Spinal cord (tissue), 10 donors: ENCODE data around the gene AGBL2. TPM values are rescaled to one million over a fixed set of nuclear protein-coding genes. Genes with fewer than 3 reads are reported as not detected.
"Not testable (repeated sequence)": the region's sequence is repeated elsewhere in the genome, so short reads cannot be mapped to it uniquely, and the experiment has no call there.

Experiments used
- DNase-seq, 6 donors: peaks; one replicate each; pipeline versions ENCODE4 v3.0.0 to v3.0.0-alpha.2; 2013 to 2015; ENCODE audit warnings: low spot score in 6 of 6, low read depth in 4 of 6
- H3K27ac ChIP-seq: one replicate; pipeline ENCODE4 v1.5.1; 2013; ENCODE audit warnings: low read depth, low read length, control low read depth
- H3K27me3 ChIP-seq: one replicate; pipeline ENCODE4 v1.6.1; 2013; ENCODE audit warnings: low read length; ENCODE audit not compliant: control insufficient read depth, insufficient read depth
- H3K36me3 ChIP-seq: one replicate; pipeline ENCODE4 v1.6.1; 2013; ENCODE audit warnings: low read length; ENCODE audit not compliant: control insufficient read depth, insufficient read depth
- H3K4me1 ChIP-seq: one replicate; pipeline ENCODE4 v1.6.1; 2013; ENCODE audit warnings: low read length; ENCODE audit not compliant: control insufficient read depth, insufficient read depth
- H3K4me3 ChIP-seq: one replicate; pipeline ENCODE4 v1.5.1; 2013; ENCODE audit warnings: low read depth, low read length, control low read depth
- H3K9me3 ChIP-seq: one replicate; pipeline ENCODE4 v1.6.1; 2013; ENCODE audit warnings: low read length; ENCODE audit not compliant: control insufficient read depth, insufficient read depth
- WGBS: methylation state at CpG from one replicate; pipeline ENCODE4 v1.1.5; 2013; ENCODE audit warnings: missing lambda C conversion rate; ENCODE audit not compliant: insufficient coverage; 5-methylcytosine and 5-hydroxymethylcytosine counted together
- polyA plus RNA-seq, 2 donors: library from polyadenylated mRNA; unstranded; fragments of 120-200 nt; gene quantifications; one replicate each; pipeline ENCODE4 v1.2.1, GENCODE V29; 2013; ENCODE audit not compliant: insufficient read length in 2 of 2
- total RNA-seq, 2 donors: library from RNA; depleted of rRNA in 1 of 2; stranded (reverse); fragments of 120-200 nt in 1 of 2; fragments of >200 nt in 1 of 2; gene quantifications; one replicate each; pipeline versions ENCODE4 v1.2.3 to v1.2.4, GENCODE V29; 2013 to 2014
- donor health status: healthy.

AGBL2 gene
- total and polyA plus RNA-seq, 4 donors, result 1.5 to 7.7 (median 6.4) TPM

- DNase-seq, result no peak
- H3K9me3 ChIP-seq, result no peaks in the 10 kb centered on the region
Observed at GRCh38 chr11:47668665-47669064, 46.5 kb downstream of the AGBL2 start.

GRCh38 chr11:47667555-47667954 lies 47.6 kb downstream of the AGBL2 start:
- H3K36me3 ChIP-seq, result no peaks in the 10 kb centered on the region
- H3K4me1 ChIP-seq, result no peaks in the 10 kb centered on the region
- WGBS, result no CpG with 5 or more reads among the region's 2 CpGs
- no peaks in the 10 kb centered on the region for H3K9me3 ChIP-seq
- DNase-seq, result no peak
- no peak overlapping the region for H3K4me3 ChIP-seq
- no peak overlapping the region for H3K27ac ChIP-seq
- H3K27me3 ChIP-seq, result no peaks in the 10 kb centered on the region

More at GRCh38 chr11:47668665-47669064, 46.5 kb downstream of the AGBL2 start:
- Histone ChIP-seq H3K27ac (no peak overlapping the region), H3K4me3 (no peak overlapping the region), H3K36me3 (no peaks in the 10 kb centered on the region), H3K4me1 (no peaks in the 10 kb centered on the region), H3K27me3 (no peaks in the 10 kb centered on the region)

DNA sequence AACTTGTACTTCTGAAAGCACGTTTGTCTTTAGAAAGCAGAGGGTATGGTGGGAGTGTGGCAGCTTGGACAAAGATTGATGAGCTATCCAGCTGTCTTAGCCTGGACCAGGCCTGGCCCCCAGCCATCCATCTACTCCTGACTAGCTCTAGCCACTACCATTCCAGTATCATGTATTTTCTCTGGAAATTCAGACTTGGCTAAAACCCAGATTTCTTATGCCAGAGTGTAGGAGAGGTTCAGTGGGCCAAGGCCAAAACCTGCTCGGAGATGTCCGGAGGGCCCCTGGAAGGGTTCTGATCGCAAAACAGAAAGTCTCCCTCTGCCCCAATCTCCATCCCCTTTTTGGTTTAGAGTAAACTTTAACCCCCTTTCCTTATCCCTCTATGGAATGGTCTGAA lies 48.0 kb downstream of the AGBL2 start:
- Histone ChIP-seq H3K4me1 (no peaks in the 10 kb centered on the region), H3K4me3 (no peak overlapping the region), H3K36me3 (no peaks in the 10 kb centered on the region), H3K27me3 (no peaks in the 10 kb centered on the region), H3K27ac (no peak overlapping the region), H3K9me3 (no peaks in the 10 kb centered on the region)
- WGBS, result no CpG with 5 or more reads among the region's 4 CpGs
- peak in 2 of 6 donors; percentile 17 to 20 for DNase-seq

- 100% methylated on average over 3 of the region's 4 CpGs for WGBS
- not testable (repeated sequence) for DNase-seq, H3K4me1 ChIP-seq, H3K36me3 ChIP-seq, H3K9me3 ChIP-seq, H3K27ac ChIP-seq, H3K27me3 ChIP-seq, H3K4me3 ChIP-seq
Observed at GRCh38 chr11:47664936-47665335, 50.2 kb downstream of the AGBL2 start.

DNA sequence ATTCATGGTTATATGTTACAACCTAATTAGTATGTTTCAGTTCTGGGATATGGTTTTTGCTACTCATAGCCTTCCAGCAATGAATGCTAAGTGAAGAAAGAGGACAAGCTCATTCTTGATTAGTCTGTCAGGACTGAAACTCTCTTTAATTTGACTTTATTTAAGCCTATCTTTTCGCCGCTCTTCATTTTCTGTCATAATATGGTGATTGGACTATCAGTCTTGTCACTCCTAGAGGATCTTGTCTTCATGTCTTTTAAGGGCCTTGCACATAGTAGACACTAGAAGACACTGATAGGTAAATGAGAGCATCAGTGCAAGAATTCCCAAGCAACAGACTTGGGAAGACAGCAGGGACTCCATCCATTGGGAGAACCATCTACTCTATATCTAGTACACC lies 53.9 kb downstream of the AGBL2 start:
- Histone ChIP-seq H3K4me1 (no peaks in the 10 kb centered on the region), H3K36me3 (no peaks in the 10 kb centered on the region), H3K9me3 (no peaks in the 10 kb centered on the region), H3K27me3 (no peaks in the 10 kb centered on the region), H3K4me3 (no peak overlapping the region), H3K27ac (no peak overlapping the region)
- no peak for DNase-seq
- no CpG with 5 or more reads among the region's 2 CpGs for WGBS

DNA sequence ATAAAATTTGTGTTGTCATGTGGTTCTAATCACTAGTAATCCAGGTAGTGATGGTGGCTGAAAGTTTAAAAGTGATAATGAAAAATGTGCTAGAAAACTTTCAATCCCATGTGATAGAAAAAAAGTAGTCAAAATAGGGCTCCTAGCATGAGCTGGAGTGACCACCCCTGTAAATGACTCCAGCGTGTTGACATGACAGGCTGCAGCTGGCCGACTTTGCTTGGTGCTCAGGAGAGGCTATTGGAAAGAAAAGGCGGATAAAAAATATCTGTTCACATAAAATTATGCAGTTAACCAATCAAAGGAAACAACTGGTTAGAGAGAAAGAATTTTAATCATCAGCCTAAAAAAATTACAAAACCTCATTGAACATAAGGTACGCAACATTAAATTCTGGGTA lies 55.9 kb downstream of the AGBL2 start:
- H3K4me1 ChIP-seq, result no peaks in the 10 kb centered on the region
- no peaks in the 10 kb centered on the region for H3K27me3 ChIP-seq
- H3K27ac ChIP-seq, result no peak overlapping the region
- no peak for DNase-seq
- no peak overlapping the region for H3K4me3 ChIP-seq
- WGBS, result no CpG with 5 or more reads among the region's 4 CpGs
- no peaks in the 10 kb centered on the region for H3K9me3 ChIP-seq
- H3K36me3 ChIP-seq, result no peaks in the 10 kb centered on the region

DNA sequence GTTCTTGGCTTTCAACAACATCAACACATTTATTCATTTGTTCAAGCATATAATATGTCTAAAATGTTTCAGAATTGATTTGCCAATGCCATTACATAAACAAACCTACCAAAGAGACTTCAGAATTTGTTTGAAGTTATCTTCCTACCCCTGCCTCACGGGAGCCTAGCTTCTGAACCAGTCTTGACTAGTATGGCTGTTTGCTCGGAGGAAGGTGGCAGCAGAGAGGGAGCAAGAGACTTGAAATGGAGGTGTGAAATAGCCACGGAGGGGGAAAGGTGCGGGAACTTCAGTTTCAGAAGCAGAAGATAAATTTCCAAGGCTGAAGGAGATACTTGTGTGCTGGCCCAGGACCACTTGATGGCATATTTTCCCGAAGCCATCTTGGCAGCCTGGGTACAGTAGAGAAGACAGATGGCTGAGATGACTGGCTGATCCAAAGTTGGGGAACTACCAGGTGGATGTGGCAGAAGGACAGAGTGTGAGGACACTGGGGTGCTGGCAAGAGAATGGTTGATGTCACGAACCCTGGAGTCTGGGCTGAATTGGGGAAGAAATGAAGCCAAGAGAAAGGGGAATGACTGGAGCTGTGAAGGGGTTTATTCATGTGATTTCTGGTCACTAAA lies 58.8 kb downstream of the AGBL2 start:
- peak in 1 of 6 donors; percentile 83 for DNase-seq

DNA sequence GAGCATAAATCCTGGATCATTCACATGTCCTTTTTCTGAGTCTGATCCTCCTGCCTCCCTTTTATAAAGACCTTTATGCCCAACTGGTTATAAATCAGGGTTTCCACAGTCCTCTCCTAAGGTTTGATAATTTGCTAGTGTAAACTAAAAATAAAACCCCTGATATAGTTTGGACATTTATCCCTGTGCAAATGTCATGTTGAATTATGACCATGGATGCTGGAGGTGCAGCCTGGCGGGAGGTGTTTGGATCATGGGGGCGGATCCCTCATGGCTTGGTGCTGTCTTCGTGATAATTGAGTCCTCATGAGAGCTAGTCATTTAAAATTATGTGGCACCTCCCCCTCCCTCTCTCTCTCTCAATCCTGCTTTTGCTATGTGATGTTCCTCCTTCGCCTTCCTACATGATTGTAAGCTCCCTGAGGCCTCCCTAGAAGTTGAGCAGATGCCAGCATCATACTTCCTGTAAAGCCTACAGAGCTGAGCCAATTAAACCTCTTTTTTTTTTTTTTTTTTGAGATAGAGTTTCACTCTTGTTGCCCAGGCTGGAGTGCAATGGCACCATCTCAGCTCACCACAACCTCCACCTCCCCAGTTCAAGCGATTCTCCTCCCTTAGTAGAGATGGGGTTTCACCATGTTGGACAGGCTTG lies 63.2 kb downstream of the AGBL2 start:
- no peaks in the 10 kb centered on the region for H3K27me3 ChIP-seq
- no peak overlapping the region for H3K4me3 ChIP-seq
- no peaks in the 10 kb centered on the region for H3K36me3 ChIP-seq
- H3K4me1 ChIP-seq, result no peaks in the 10 kb centered on the region
- H3K9me3 ChIP-seq, result no peaks in the 10 kb centered on the region
- H3K27ac ChIP-seq, result no peak overlapping the region
- 88% methylated on average over 1 of the region's 5 CpGs for WGBS
- no peak for DNase-seq

More for the DNA sequence above, 58.8 kb downstream of the AGBL2 start:
- H3K9me3 ChIP-seq, result no peaks in the 10 kb centered on the region
- H3K4me1 ChIP-seq, result no peaks in the 10 kb centered on the region
- WGBS, result 63% methylated on average over 5 of the region's 6 CpGs
- H3K4me3 ChIP-seq, result no peak overlapping the region
- no peaks in the 10 kb centered on the region for H3K27me3 ChIP-seq
- no peak overlapping the region for H3K27ac ChIP-seq
- H3K36me3 ChIP-seq, result no peaks in the 10 kb centered on the region

GRCh38 chr11:47649276-47649675 lies 65.9 kb downstream of the AGBL2 start:
- DNase-seq, result peak in 1 of 6 donors; percentile 68
- Histone ChIP-seq H3K4me1 (no peaks in the 10 kb centered on the region), H3K36me3 (no peaks in the 10 kb centered on the region), H3K4me3 (no peak overlapping the region), H3K27ac (no peak overlapping the region), H3K27me3 (no peaks in the 10 kb centered on the region), H3K9me3 (no peaks in the 10 kb centered on the region)
- 42% methylated on average over 3 of the region's 3 CpGs for WGBS

GRCh38 chr11:47646019-47646418 lies 69.2 kb downstream of the AGBL2 start:
- Histone ChIP-seq H3K36me3 (peaks cover under 1% of the 10 kb centered on the region), H3K4me3 (no peak overlapping the region), H3K27ac (no peak overlapping the region), H3K27me3 (no peaks in the 10 kb centered on the region), H3K9me3 (no peaks in the 10 kb centered on the region), H3K4me1 (peaks cover 10% of the 10 kb centered on the region)
- no peak for DNase-seq
- WGBS, result 88% methylated on average over 1 of the region's 6 CpGs
